HepG2 (cell line): ENCODE results near the gene ITGA2. TPM values are rescaled to one million over a fixed set of nuclear protein-coding genes. Genes with fewer than 3 reads are reported as not detected.

ENCODE experiments used
- ATAC-seq: fragments of 200-7000 bp; cut with Tn5 transposase; 3 replicates; pipeline ENCODE4 v1.9.1; 2020; ENCODE audit warnings: mild to moderate bottlenecking, moderate library complexity
- BruUV-seq: library from RNA; stranded (reverse); fragments of 400-500 nt; replicated peaks from 2 replicates; lab custom pipeline; 2021; lab: Mats Ljungman, UMichigan
- CTCF ChIA-PET: fragments of 300-600 bp; formaldehyde crosslinking; extraction: SDS; loops from one replicate; lab custom pipeline; 2021; ENCODE audit warnings: low total read pairs, inconsistent platforms, low intra/inter-chr PET ratio; lab: Yijun Ruan, JAX
- POLR2A ChIA-PET: fragments of 350-600 bp; sonication (Branson Sonifier 250); formaldehyde crosslinking; loops from one replicate; lab custom pipeline; 2020; ENCODE audit warnings: antibody characterized with exemption, inconsistent platforms; lab: Yijun Ruan, JAX
- DNase-seq: peaks from one replicate; pipeline ENCODE4 v3.0.0-alpha.2; 2015; ENCODE audit warnings: low spot score
- FAIRE-seq: peaks from 3 replicates; lab custom pipeline; 2011; peaks lifted over from hg19 to GRCh38; lab: Jason Lieb, UNC
- H2AFZ ChIP-seq: one replicate; pipeline ENCODE4 v1.6.1; 2011; ENCODE audit warnings: low read length, inconsistent platforms
- H3K27ac ChIP-seq: fragments of 300-600 bp; 3 replicates; pipeline ENCODE4 v1.8.0; 2011; ENCODE audit warnings: mixed run types, mild to moderate bottlenecking, mixed read lengths, low read length, inconsistent platforms; ENCODE audit not compliant: insufficient read depth; ENCODE audit errors: extremely low read length
- H3K27me3 ChIP-seq, 2 experiments: fragments of 200-600 bp in 1 of 2; 2 replicates in 1 of 2; 3 replicates in 1 of 2; pipeline versions ENCODE4 v1.6.0 to v1.8.0; 2011; ENCODE audit warnings: low read length in 2 of 2, mild to moderate bottlenecking in 2 of 2, moderate library complexity in 2 of 2, inconsistent platforms in 1 of 2; ENCODE audit not compliant: insufficient read depth in 2 of 2, control insufficient read depth in 1 of 2
- H3K36me3 ChIP-seq, 2 experiments: fragments of 200-600 bp in 1 of 2; replicated peaks in 1 of 2; 2 replicates in 1 of 2; 3 replicates in 1 of 2; pipeline versions ENCODE4 v1.5.1 to v1.8.0; 2011; ENCODE audit warnings: low read length in 2 of 2, inconsistent platforms in 1 of 2; ENCODE audit not compliant: insufficient read depth in 2 of 2, control insufficient read depth in 1 of 2
- H3K4me1 ChIP-seq: 2 replicates; pipeline ENCODE4 v1.5.1; 2012; ENCODE audit warnings: low read length, inconsistent platforms; ENCODE audit not compliant: insufficient read depth
- H3K4me2 ChIP-seq: 2 replicates; pipeline ENCODE4 v1.6.0; 2011; ENCODE audit warnings: low read depth, low read length, inconsistent platforms
- H3K4me3 ChIP-seq, 3 experiments: fragments of 200-600 bp in 1 of 3; sonication (generic), shearing (Covaris generic) in 1 of 3; replicated peaks in 1 of 3; 2 replicates each; pipeline ENCODE4 v1.5.1; 2011 to 2016; ENCODE audit warnings: low read length in 3 of 3, inconsistent platforms in 2 of 3, low read depth in 2 of 3, mild to moderate bottlenecking in 2 of 3, control low read depth in 1 of 3, mixed read lengths in 1 of 3; ENCODE audit not compliant: insufficient read depth in 1 of 3
- H3K79me2 ChIP-seq: one replicate; pipeline ENCODE4 v1.6.1; 2011; ENCODE audit warnings: low read length, inconsistent platforms; ENCODE audit not compliant: insufficient read depth
- H3K9ac ChIP-seq: 2 replicates; pipeline ENCODE4 v1.6.0; 2011; ENCODE audit warnings: mild to moderate bottlenecking, low read depth, low read length, inconsistent platforms; ENCODE audit not compliant: insufficient read depth
- H3K9me3 ChIP-seq: 2 replicates; pipeline ENCODE4 v1.5.1; 2012; ENCODE audit warnings: mild to moderate bottlenecking, low read length
- H4K20me1 ChIP-seq: 2 replicates; pipeline ENCODE4 v1.6.0; 2011; ENCODE audit warnings: inconsistent platforms, mild to moderate bottlenecking, low read length, moderate library complexity; ENCODE audit not compliant: insufficient read depth
- AKAP8 ChIP-seq: sonication (generic); formaldehyde crosslinking; IDR thresholded peaks from 2 replicates; pipeline ENCODE4 v1.5.1; 2020; ENCODE audit warnings: mild to moderate bottlenecking, missing genetic modification reagents
- GFI1 ChIP-seq: sonication (generic); formaldehyde crosslinking; IDR thresholded peaks from 2 replicates; pipeline ENCODE4 v1.5.0; 2020; ENCODE audit warnings: missing genetic modification reagents, mild to moderate bottlenecking, borderline replicate concordance
- GMEB2 ChIP-seq: IDR thresholded peaks from 2 replicates; pipeline ENCODE4 v1.6.1; 2016; ENCODE audit warnings: missing biosample characterization, missing genetic modification reagents, low read depth
- HOMEZ ChIP-seq: IDR thresholded peaks from 2 replicates; pipeline ENCODE4 v1.6.1; 2016; ENCODE audit warnings: low read depth
- ZGPAT ChIP-seq: IDR thresholded peaks from 2 replicates; pipeline ENCODE4 v1.6.1; 2016; ENCODE audit warnings: mild to moderate bottlenecking
- ZNF776 ChIP-seq: sonication (generic); formaldehyde crosslinking; IDR thresholded peaks from 2 replicates; pipeline ENCODE4 v1.4.0; 2020; ENCODE audit warnings: mild to moderate bottlenecking, missing genetic modification reagents
- WGBS: methylation state at CpG from one replicate; pipeline ENCODE4 v1.1.6; 2017; ENCODE audit warnings: low lambda C conversion rate; 5-methylcytosine and 5-hydroxymethylcytosine counted together
- in situ Hi-C: cut with HindIII; loops from 2 replicates; pipeline ENCODE4 v1.10.0; 2017; ENCODE audit warnings: low pct_unique_long_range_greater_than_20kb; ENCODE audit not compliant: extremely low pct_ligation_motif_present
- intact Hi-C: fragments of 100-400 bp; cut with micrococcal nuclease; formaldehyde crosslinking; loops from one replicate; pipeline ENCODE4 v1.10.0; 2022; ENCODE audit not compliant: unreplicated experiment
- polyA plus RNA-seq, 8 experiments: library from polyadenylated mRNA; depleted of rRNA in 3 of 8; stranded (reverse) in 7 of 8; unstranded in 1 of 8; fragments of >200 nt; fragmentation: Illumina TruSeq in 4 of 8; extraction: Trizol in 4 of 8; gene quantifications; 2 replicates each; pipeline versions ENCODE4 v1.2.1 to v1.2.3, GENCODE V29; 2011 to 2016; ENCODE audit warnings: low read depth in 4 of 8, missing spikeins in 1 of 8, mixed read lengths in 1 of 8; ENCODE audit not compliant: insufficient read depth in 1 of 8
- total RNA-seq, 5 experiments: library from RNA; depleted of rRNA; stranded (reverse); fragments of >200 nt; fragmentation: Illumina TruSeq; extraction: Trizol; gene quantifications; 2 replicates each; pipeline ENCODE4 v1.2.3, GENCODE V29; 2016; ENCODE audit warnings: low read depth in 1 of 5

Gene ITGA2
- total and polyA plus RNA-seq, 2 of the 13 experiments (the other 11 are each of a cell fraction or from before 2014, with no cell fraction given): 15.8 to 58.3 TPM

- peak; percentile 43; the same call in 1 of the 2 replicates for TF ChIP-seq HOMEZ (CRISPR knock-in tag)
- no peak for TF ChIP-seq GMEB2 (CRISPR knock-in tag)
- peak; percentile 54 for TF ChIP-seq ZGPAT
Observed at GRCh38 chr5:52997424-52997823, 8.3 kb downstream of the ITGA2 start (continued).

GRCh38 chr5:52998552-52999313 is 9.6 kb downstream of the ITGA2 start:
- no peak for FAIRE-seq
- TF ChIP-seq GFI1: 0 out of 2 replicates have a peak, but pooled peaks have one; percentile 17
- TF ChIP-seq AKAP8 (CRISPR knock-in tag): no peak
- TF ChIP-seq ZNF776 (CRISPR knock-in tag): no peak
- Histone ChIP-seq H3K79me2 (peaks cover 95% of the 10 kb centered on the region), H3K4me1 (peaks cover 99% of the 10 kb centered on the region), H2AFZ (no peak overlapping the region), H4K20me1 (peaks cover 5% of the 10 kb centered on the region; the same call in 1 of the 2 replicates), H3K9ac (peak overlapping the region; percentile 51), H3K4me3 (no peak overlapping the region; a peak in 1 of 6 replicates), H3K27ac (peak overlapping the region; percentile 82), H3K36me3 (peaks cover 3 to 31% of the 10 kb centered on the region in 2 experiments), H3K27me3 (no peaks in the 10 kb centered on the region), H3K9me3 (no peaks in the 10 kb centered on the region), H3K4me2 (peak overlapping the region; percentile 80)
- no peak for ATAC-seq
- 82% methylated on average over 2 of the region's 2 CpGs for WGBS
- intact Hi-C loops: no loop called here
- BruUV-seq: no TSS peak
- in situ Hi-C loops: no loop called here
- ChIA-PET CTCF (no interaction called here), POLR2A (interaction anchor here (1.0 to 2.5 kb wide), 3 partner anchors 9 to 43 kb away, joined by 3 to 14 read pairs (median 3); partner anchors contain the start of gene ITGA2)
- no peak for DNase-seq
